ENCODE measurements around the gene CHD6.
A peak's percentile ranks its signal among the peaks of the same experiment; 100 is the strongest.

CHD6 gene

DNA sequence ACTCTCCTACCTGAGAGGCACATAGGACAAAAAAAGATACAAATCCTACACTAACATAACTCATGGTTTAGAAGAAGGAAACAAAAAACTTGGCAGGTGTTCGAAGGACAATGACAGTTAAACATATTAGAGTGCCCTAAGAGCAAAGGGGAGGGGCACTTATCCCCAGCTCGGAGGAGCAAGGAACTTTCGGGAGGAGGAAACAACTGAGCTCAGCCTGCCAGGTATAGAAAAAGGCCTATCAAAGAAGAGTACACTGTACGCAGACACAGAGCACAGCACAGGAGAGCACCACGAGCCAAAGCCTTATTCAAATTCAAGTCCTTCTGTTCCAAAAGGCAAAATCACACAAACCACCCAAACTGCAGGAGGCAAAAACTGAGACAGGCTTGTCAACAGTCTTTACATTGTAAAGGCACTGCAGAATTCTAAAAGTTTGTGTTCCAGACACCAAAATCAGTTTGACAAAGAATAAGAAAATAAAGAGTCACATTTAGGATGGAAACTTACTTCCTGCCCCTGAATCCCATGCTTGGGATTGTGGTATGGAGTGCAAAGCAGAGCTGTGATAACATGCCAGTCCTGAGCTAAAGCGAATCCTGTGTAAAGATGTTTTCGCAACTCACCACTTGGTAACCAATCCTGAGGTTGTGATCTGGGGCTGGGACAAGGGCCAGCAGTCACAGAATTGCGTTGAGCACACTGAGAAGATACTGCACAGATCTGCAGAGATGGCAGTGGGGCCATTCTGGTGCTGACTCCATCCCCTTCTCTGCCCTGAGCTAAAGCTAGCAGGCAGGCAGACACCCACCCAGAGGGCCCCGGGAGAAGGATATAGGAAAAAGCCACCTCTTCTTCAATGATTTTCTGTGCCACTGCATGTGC lies 108.6 kb downstream of the CHD6 start:
- 82% methylated on average over 9 of the region's 9 CpGs for WGBS
- Histone ChIP-seq H3K79me1 (replicated peaks; ENCODE audit: low read length, poor library complexity, severe bottlenecking) (peaks cover 36% of the 10 kb centered on the region), H3K4me1 (ENCODE audit: control insufficient read depth, insufficient read depth, low read depth, low read length) (peaks cover 11% of the 10 kb centered on the region), H3K36me3 (ENCODE audit: control insufficient read depth in 1 of 2, insufficient read depth in 2 of 2, low read depth in 1 of 2, low read length in 2 of 2) (peaks cover 11 to 46% of the 10 kb centered on the region in 2 experiments), H3K4me3 (ENCODE audit: insufficient read depth in 1 of 2, low read depth in 1 of 2, low read length in 2 of 2) (peak overlapping the region in 1 of 2 experiments; percentile 3), H3K27me3 (ENCODE audit: control insufficient read depth in 1 of 2, insufficient read depth in 1 of 2, low read length in 2 of 2) (no peaks in the 10 kb centered on the region), H4K91ac (ENCODE audit: low read length) (no peak overlapping the region), H3K14ac (ENCODE audit: low read length in 2 of 2) (no peak overlapping the region), H2AFZ (ENCODE audit: low read depth, low read length) (no peak overlapping the region), H4K8ac (ENCODE audit: low read length) (no peak overlapping the region), H2BK120ac (ENCODE audit: low read depth, low read length) (no peak overlapping the region), H3K4me2 (ENCODE audit: low read length, poor library complexity, severe bottlenecking) (no peak overlapping the region), H3K9ac (ENCODE audit: low read length) (peak overlapping the region; percentile 7), H2BK5ac (ENCODE audit: low read depth, low read length, poor library complexity, severe bottlenecking) (no peak overlapping the region), H2BK15ac (ENCODE audit: low read depth, poor library complexity, severe bottlenecking) (no peak overlapping the region), H3K9me3 (ENCODE audit: control insufficient read depth, low read length) (no peaks in the 10 kb centered on the region), H3K27ac (ENCODE audit: low read length, poor library complexity, severe bottlenecking) (no peak overlapping the region), H2BK12ac (ENCODE audit: low read length in 2 of 2) (peak overlapping the region in 1 of 2 experiments; percentile 34), H2AK5ac (ENCODE audit: low read length, severe bottlenecking) (peak overlapping the region; percentile 34), H3K23ac (ENCODE audit: low read length in 2 of 2) (no peak overlapping the region), H3K18ac (ENCODE audit: low read depth in 1 of 2, low read length in 2 of 2) (no peak overlapping the region), H3K4ac (ENCODE audit: low read depth in 1 of 2, low read length in 2 of 2) (no peak overlapping the region)
- DNase-seq, result peak; percentile 77

DNA sequence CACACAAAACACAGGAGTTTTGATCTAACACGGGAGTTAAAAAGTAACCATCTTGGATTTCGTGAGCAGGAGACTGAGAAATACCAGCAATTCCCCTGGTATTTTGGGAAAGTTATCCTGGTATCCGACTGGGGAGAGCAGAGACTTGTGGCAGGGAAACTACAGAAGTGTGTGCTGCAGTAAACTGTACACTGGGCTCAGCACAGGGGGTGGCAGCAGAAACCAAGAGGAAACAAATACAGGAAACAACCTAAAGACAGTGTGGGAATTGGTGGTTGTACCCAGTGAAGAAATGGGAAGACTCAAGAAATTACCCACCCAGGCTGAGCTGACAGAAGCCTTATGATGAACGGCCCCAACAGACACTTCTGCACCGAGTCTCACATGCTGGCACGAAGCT lies 109.8 kb downstream of the CHD6 start:
- Histone ChIP-seq H3K27ac (ENCODE audit: low read length, poor library complexity, severe bottlenecking) (peak overlapping the region; percentile 41), H2BK5ac (ENCODE audit: low read depth, low read length, poor library complexity, severe bottlenecking) (no peak overlapping the region), H3K23ac (ENCODE audit: low read length in 2 of 2) (peak overlapping the region in 1 of 2 experiments; percentile 50), H3K4me1 (ENCODE audit: control insufficient read depth, insufficient read depth, low read depth, low read length) (peaks cover 11% of the 10 kb centered on the region), H2AFZ (ENCODE audit: low read depth, low read length) (no peak overlapping the region), H3K4ac (ENCODE audit: low read depth in 1 of 2, low read length in 2 of 2) (no peak overlapping the region), H3K36me3 (ENCODE audit: control insufficient read depth in 1 of 2, insufficient read depth in 2 of 2, low read depth in 1 of 2, low read length in 2 of 2) (peaks cover 7 to 34% of the 10 kb centered on the region in 2 experiments), H3K79me1 (replicated peaks; ENCODE audit: low read length, poor library complexity, severe bottlenecking) (peaks cover 29% of the 10 kb centered on the region), H2BK120ac (ENCODE audit: low read depth, low read length) (no peak overlapping the region), H3K18ac (ENCODE audit: low read depth in 1 of 2, low read length in 2 of 2) (no peak overlapping the region), H2BK15ac (ENCODE audit: low read depth, poor library complexity, severe bottlenecking) (no peak overlapping the region), H4K8ac (ENCODE audit: low read length) (no peak overlapping the region), H4K91ac (ENCODE audit: low read length) (no peak overlapping the region), H3K14ac (ENCODE audit: low read length in 2 of 2) (no peak overlapping the region), H3K9me3 (ENCODE audit: control insufficient read depth, low read length) (no peaks in the 10 kb centered on the region), H2AK5ac (ENCODE audit: low read length, severe bottlenecking) (no peak overlapping the region), H3K9ac (ENCODE audit: low read length) (no peak overlapping the region), H3K4me2 (ENCODE audit: low read length, poor library complexity, severe bottlenecking) (no peak overlapping the region), H2BK12ac (ENCODE audit: low read length in 2 of 2) (peak overlapping the region in 1 of 2 experiments; percentile 54), H3K27me3 (ENCODE audit: control insufficient read depth in 1 of 2, insufficient read depth in 1 of 2, low read length in 2 of 2) (no peaks in the 10 kb centered on the region), H3K4me3 (ENCODE audit: insufficient read depth in 1 of 2, low read depth in 1 of 2, low read length in 2 of 2) (no peak overlapping the region)
- DNase-seq, result no peak
- WGBS, result 82% methylated on average over 6 of the region's 6 CpGs

DNA sequence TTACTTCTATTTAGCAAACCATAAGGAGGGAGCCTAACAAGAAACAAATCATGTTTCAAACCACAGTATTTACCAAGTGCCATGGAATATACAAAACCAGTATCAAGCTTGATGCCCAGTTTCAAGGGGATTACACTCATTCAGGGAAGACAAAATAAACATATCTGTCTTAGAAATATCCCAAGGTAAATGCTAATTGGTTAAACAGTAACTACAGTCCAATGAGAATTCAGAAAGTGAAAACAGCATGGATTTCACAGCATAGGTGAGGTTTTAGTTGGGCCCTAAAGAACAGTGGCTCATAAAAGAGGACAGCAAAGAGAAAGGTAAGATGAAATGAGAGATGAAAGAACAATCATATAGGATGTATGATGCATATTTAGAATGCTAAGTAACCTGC lies 110.3 kb downstream of the CHD6 start:
- Histone ChIP-seq H3K4ac (ENCODE audit: low read depth in 1 of 2, low read length in 2 of 2) (no peak overlapping the region), H3K36me3 (ENCODE audit: control insufficient read depth in 1 of 2, insufficient read depth in 2 of 2, low read depth in 1 of 2, low read length in 2 of 2) (peaks cover 7 to 29% of the 10 kb centered on the region in 2 experiments), H3K9me3 (ENCODE audit: control insufficient read depth, low read length) (no peaks in the 10 kb centered on the region), H3K4me2 (ENCODE audit: low read length, poor library complexity, severe bottlenecking) (no peak overlapping the region), H4K91ac (ENCODE audit: low read length) (no peak overlapping the region), H3K9ac (ENCODE audit: low read length) (no peak overlapping the region), H2AK5ac (ENCODE audit: low read length, severe bottlenecking) (no peak overlapping the region), H3K27me3 (ENCODE audit: control insufficient read depth in 1 of 2, insufficient read depth in 1 of 2, low read length in 2 of 2) (no peaks in the 10 kb centered on the region), H2BK120ac (ENCODE audit: low read depth, low read length) (no peak overlapping the region), H3K27ac (ENCODE audit: low read length, poor library complexity, severe bottlenecking) (no peak overlapping the region), H3K23ac (ENCODE audit: low read length in 2 of 2) (no peak overlapping the region), H3K18ac (ENCODE audit: low read depth in 1 of 2, low read length in 2 of 2) (no peak overlapping the region), H3K14ac (ENCODE audit: low read length in 2 of 2) (no peak overlapping the region), H3K4me1 (ENCODE audit: control insufficient read depth, insufficient read depth, low read depth, low read length) (peaks cover 11% of the 10 kb centered on the region), H4K8ac (ENCODE audit: low read length) (no peak overlapping the region), H3K79me1 (replicated peaks; ENCODE audit: low read length, poor library complexity, severe bottlenecking) (peaks cover 29% of the 10 kb centered on the region), H2BK15ac (ENCODE audit: low read depth, poor library complexity, severe bottlenecking) (no peak overlapping the region), H2AFZ (ENCODE audit: low read depth, low read length) (no peak overlapping the region), H2BK5ac (ENCODE audit: low read depth, low read length, poor library complexity, severe bottlenecking) (no peak overlapping the region), H2BK12ac (ENCODE audit: low read length in 2 of 2) (no peak overlapping the region), H3K4me3 (ENCODE audit: insufficient read depth in 1 of 2, low read depth in 1 of 2, low read length in 2 of 2) (no peak overlapping the region)
- peak; percentile 21 for DNase-seq

DNA sequence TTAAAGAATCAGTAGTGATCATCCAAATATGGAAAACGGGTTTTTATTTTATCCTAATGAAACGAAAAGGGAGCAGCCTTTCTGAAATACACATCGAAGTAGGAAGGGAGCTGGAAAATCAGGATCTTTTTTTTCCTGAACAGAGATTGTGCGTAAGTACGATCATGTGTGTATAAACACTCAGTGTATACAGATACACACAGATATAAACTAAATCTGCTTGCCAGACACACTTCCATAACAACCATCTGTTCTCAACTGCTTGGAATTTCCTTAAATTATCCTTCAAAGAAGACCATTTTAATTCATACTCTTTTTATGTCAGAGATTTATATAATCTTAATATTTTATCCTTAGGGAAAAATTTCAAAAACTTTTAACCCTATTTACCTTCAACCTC lies 110.7 kb downstream of the CHD6 start:
- H4K8ac ChIP-seq (ENCODE audit: low read length), result no peak overlapping the region

More for the DNA sequence above, 110.7 kb downstream of the CHD6 start:
- no peak overlapping the region for H3K14ac ChIP-seq (ENCODE audit: low read length in 2 of 2)
- H2BK5ac ChIP-seq (ENCODE audit: low read depth, low read length, poor library complexity, severe bottlenecking), result no peak overlapping the region
- H3K79me1 ChIP-seq (replicated peaks; ENCODE audit: low read length, poor library complexity, severe bottlenecking), result peaks cover 29% of the 10 kb centered on the region
- no peak overlapping the region for H3K27ac ChIP-seq (ENCODE audit: low read length, poor library complexity, severe bottlenecking)
- H3K4ac ChIP-seq (ENCODE audit: low read depth in 1 of 2, low read length in 2 of 2), result no peak overlapping the region
- peaks cover 3 to 25% of the 10 kb centered on the region in 2 experiments for H3K36me3 ChIP-seq (ENCODE audit: control insufficient read depth in 1 of 2, insufficient read depth in 2 of 2, low read depth in 1 of 2, low read length in 2 of 2)
- DNase-seq, result peak; percentile 48
- H3K27me3 ChIP-seq (ENCODE audit: control insufficient read depth in 1 of 2, insufficient read depth in 1 of 2, low read length in 2 of 2), result no peaks in the 10 kb centered on the region
- no peak overlapping the region for H3K4me2 ChIP-seq (ENCODE audit: low read length, poor library complexity, severe bottlenecking)
- no peaks in the 10 kb centered on the region for H3K9me3 ChIP-seq (ENCODE audit: control insufficient read depth, low read length)
- H2BK12ac ChIP-seq (ENCODE audit: low read length in 2 of 2), result no peak overlapping the region
- no peak overlapping the region for H3K18ac ChIP-seq (ENCODE audit: low read depth in 1 of 2, low read length in 2 of 2)
- no peak overlapping the region for H2BK15ac ChIP-seq (ENCODE audit: low read depth, poor library complexity, severe bottlenecking)
- WGBS, result 77% methylated on average over 4 of the region's 5 CpGs
- H3K9ac ChIP-seq (ENCODE audit: low read length), result no peak overlapping the region
- no peak overlapping the region for H3K23ac ChIP-seq (ENCODE audit: low read length in 2 of 2)
- H3K4me1 ChIP-seq (ENCODE audit: control insufficient read depth, insufficient read depth, low read depth, low read length), result peaks cover 11% of the 10 kb centered on the region
- no peak overlapping the region for H2AFZ ChIP-seq (ENCODE audit: low read depth, low read length)
- no peak overlapping the region for H2AK5ac ChIP-seq (ENCODE audit: low read length, severe bottlenecking)
- no peak overlapping the region for H4K91ac ChIP-seq (ENCODE audit: low read length)
- H2BK120ac ChIP-seq (ENCODE audit: low read depth, low read length), result no peak overlapping the region
- H3K4me3 ChIP-seq (ENCODE audit: insufficient read depth in 1 of 2, low read depth in 1 of 2, low read length in 2 of 2), result no peak overlapping the region
